UCSD-AML1 (cell line): ENCODE data around the gene ANKRD65.
"Not testable (repeated sequence)": the region's sequence is repeated elsewhere in the genome, so short reads cannot be mapped to it uniquely, and the experiment has no call there.

Experiments
- DNase-seq: peaks from one replicate; lab custom pipeline; 2025; ENCODE audit not compliant: unreplicated experiment; lab: John Stamatoyannopoulos, UW

The ANKRD65 gene

GRCh38 chr1:1430992-1431844, 10.1 kb upstream of the ANKRD65 start:
- DNase-seq: no peak

GRCh38 chr1:1430114-1430982, 9.3 kb upstream of the ANKRD65 start:
- no peak for DNase-seq

GRCh38 chr1:1429671-1430073, 8.6 kb upstream of the ANKRD65 start:
- peak; percentile 29 for DNase-seq

- not testable (repeated sequence) for DNase-seq
Measured at GRCh38 chr1:1428967-1429366, 7.9 kb upstream of the ANKRD65 start.

- no peak for DNase-seq
Measured at GRCh38 chr1:1428174-1428573, 7.1 kb upstream of the ANKRD65 start.

- no peak for DNase-seq
Measured at GRCh38 chr1:1427820-1428148, 6.7 kb upstream of the ANKRD65 start.

GRCh38 chr1:1427106-1427819, 6.2 kb upstream of the ANKRD65 start:
- DNase-seq: no peak

GRCh38 chr1:1426496-1427105, 5.5 kb upstream of the ANKRD65 start:
- no peak for DNase-seq

- no peak for DNase-seq
Measured at GRCh38 chr1:1425753-1426495, 4.8 kb upstream of the ANKRD65 start.

- no peak for DNase-seq
Measured at GRCh38 chr1:1425426-1425752, 4.3 kb upstream of the ANKRD65 start.

- no peak for DNase-seq
Measured at GRCh38 chr1:1424707-1425106, 3.6 kb upstream of the ANKRD65 start.

- no peak for DNase-seq
Measured at GRCh38 chr1:1423245-1423597, 2.1 kb upstream of the ANKRD65 start.

GRCh38 chr1:1422465-1423244, 1.6 kb upstream of the ANKRD65 start:
- no peak for DNase-seq

GRCh38 chr1:1421907-1422464, 910 bp upstream of the ANKRD65 start:
- no peak for DNase-seq

- DNase-seq: no peak
Measured at GRCh38 chr1:1420654-1421141, 378 bp downstream of the ANKRD65 start.

- no peak for DNase-seq
Measured at GRCh38 chr1:1419813-1420653, 1.0 kb downstream of the ANKRD65 start.

- DNase-seq: no peak
Measured at GRCh38 chr1:1419363-1419812, 1.7 kb downstream of the ANKRD65 start.
